Bronchial epithelial cell (primary cell): Measurements from ENCODE around the gene STMN3. TPM values are rescaled to one million over a fixed set of nuclear protein-coding genes. Genes with fewer than 3 reads are reported as not detected.
A peak's percentile ranks its signal among the peaks of the same experiment; 100 is the strongest.

Experiments
- DNase-seq: peaks from one replicate; pipeline ENCODE4 v3.0.0-alpha.2; 2010; ENCODE audit warnings: low read depth
- FAIRE-seq: peaks from 2 replicates; lab custom pipeline; 2011; peaks lifted over from hg19 to GRCh38; lab: Jason Lieb, UNC
- H3K27me3 ChIP-seq: 2 replicates; pipeline ENCODE4 v1.5.1; 2011; ENCODE audit warnings: low read length; ENCODE audit not compliant: control insufficient read depth, insufficient read depth
- H3K36me3 ChIP-seq: 2 replicates; pipeline ENCODE4 v1.5.1; 2011; ENCODE audit warnings: low read length; ENCODE audit not compliant: control insufficient read depth, insufficient read depth
- H3K4me3 ChIP-seq: 2 replicates; pipeline ENCODE4 v1.5.1; 2011; ENCODE audit warnings: mild to moderate bottlenecking, low read depth, low read length, control low read depth
- CTCF ChIP-seq: IDR thresholded peaks from 2 replicates; pipeline ENCODE4 v1.5.1; 2011; ENCODE audit warnings: mild to moderate bottlenecking, moderate library complexity, low read length, control low read depth, inconsistent platforms; ENCODE audit not compliant: insufficient read depth, severe bottlenecking
- total RNA-seq: library from RNA; depleted of rRNA; stranded (reverse); fragments of >200 nt; gene quantifications from 2 replicates; pipeline ENCODE4 v1.2.1, GENCODE V29; 2014

STMN3 gene
- 0.26 TPM in 1 of 2 replicates, not detected in the other for total RNA-seq

- H3K27me3 ChIP-seq = no peaks in the 10 kb centered on the region
- peak within 1 kb of the TSS; percentile 23 for H3K4me3 ChIP-seq
- no peak for TF ChIP-seq CTCF
- H3K36me3 ChIP-seq = no peaks in the 10 kb centered on the region
- DNase-seq (peak; percentile 47), FAIRE-seq (no peak)
Observed at GRCh38 chr20:63653041-63653973, at the start of gene STMN3. Gene STMN3 (minus strand): TSS chr20:63653424. CDS start chr20:63653345, 79 bp downstream.

DNA sequence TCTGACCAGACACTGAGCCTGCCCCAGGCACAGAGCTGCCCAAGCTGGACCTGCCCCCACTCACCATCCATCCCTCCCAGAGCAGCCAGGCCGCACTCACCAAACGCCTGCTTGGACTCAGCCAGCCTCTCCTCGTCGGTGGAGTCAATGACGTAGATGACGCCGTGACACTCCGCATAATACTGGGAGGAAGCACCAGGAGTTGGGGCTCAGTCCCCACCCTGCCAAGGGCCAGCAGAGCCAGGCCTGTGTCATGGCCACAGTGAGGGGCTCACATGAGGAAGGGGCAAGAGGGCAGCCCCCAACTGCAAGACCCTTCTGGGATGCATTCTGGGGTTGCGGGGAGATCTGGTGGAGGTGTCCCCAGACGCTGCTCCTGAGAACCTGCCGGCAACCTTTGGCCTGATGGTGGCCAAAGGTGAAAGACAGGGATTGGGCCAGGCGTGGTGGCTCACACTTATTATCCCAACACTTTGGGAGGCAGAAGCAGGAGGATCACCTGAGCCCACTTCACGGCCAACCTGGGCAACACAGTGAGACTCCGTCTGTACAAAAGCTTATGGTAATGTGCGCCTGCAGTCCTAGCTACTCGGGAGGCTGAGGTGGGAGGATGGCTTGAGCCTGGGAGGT lies 48.9 kb upstream of the STMN3 start:
- no peak for TF ChIP-seq CTCF
- Histone ChIP-seq H3K27me3 (no peaks in the 10 kb centered on the region), H3K36me3 (peaks cover 19% of the 10 kb centered on the region), H3K4me3 (no peak overlapping the region)
- FAIRE-seq = no peak
- no peak for DNase-seq

DNA sequence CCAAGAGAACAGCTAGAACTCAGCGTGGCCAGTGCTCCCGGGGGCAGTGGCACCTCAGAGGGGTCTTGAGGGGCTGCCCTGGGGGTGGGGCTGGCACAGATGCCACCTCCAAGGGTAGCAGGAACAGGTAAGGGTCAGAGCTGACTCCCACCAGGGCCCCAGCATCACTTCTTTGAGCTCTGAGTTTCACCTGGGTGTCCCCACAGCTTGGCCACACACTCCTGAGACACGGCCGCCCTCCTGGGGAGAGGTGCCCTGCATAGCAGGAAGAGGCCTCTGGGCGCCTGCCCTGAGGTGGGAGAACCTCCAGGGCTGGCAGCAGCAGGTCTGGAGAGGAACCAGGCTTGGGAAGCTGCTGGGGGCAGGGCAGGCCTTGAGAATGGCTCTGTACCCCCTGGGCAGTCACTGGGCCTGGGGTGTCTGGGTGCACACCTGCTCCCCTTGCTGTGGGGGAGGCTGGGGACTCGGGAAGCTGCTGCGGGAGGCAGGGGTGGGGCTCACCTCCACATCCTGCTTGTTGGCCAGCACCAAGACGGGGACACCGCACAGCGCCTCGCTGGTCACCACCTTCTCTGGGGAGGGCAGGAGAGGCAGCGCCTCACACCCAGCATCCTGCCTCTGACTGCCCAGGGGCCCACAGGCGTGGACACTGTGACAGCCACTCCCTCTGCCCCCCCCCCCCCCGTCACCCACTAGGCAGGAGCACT lies 48.3 kb upstream of the STMN3 start:
- no peak for TF ChIP-seq CTCF
- Histone ChIP-seq H3K27me3 (no peaks in the 10 kb centered on the region), H3K36me3 (peaks cover 18% of the 10 kb centered on the region), H3K4me3 (no peak overlapping the region)
- no peak for FAIRE-seq
- DNase-seq = no peak

- FAIRE-seq (no peak), DNase-seq (no peak)
- TF ChIP-seq CTCF = no peak
- H3K4me3 ChIP-seq = no peak overlapping the region
- H3K27me3 ChIP-seq = no peaks in the 10 kb centered on the region
- H3K36me3 ChIP-seq = peaks cover 14% of the 10 kb centered on the region
Observed at GRCh38 chr20:63701051-63701328, 47.8 kb upstream of the STMN3 start.

GRCh38 chr20:63700199-63701050 lies 47.2 kb upstream of the STMN3 start:
- H3K27me3 ChIP-seq = no peaks in the 10 kb centered on the region
- FAIRE-seq (no peak), DNase-seq (no peak)
- H3K4me3 ChIP-seq = no peak overlapping the region
- TF ChIP-seq CTCF = no peak
- peaks cover 11% of the 10 kb centered on the region for H3K36me3 ChIP-seq
